Measurements from ENCODE around the gene STK10. TPM values are rescaled to one million over a fixed set of nuclear protein-coding genes. Genes with fewer than 3 reads are reported as not detected.

The STK10 gene
- polyA plus RNA-seq, 1 of the 3 experiments (the other 2 are of a cell fraction): 11.0 TPM

GRCh38 chr5:172117977-172118701, 69.9 kb downstream of the STK10 start (continued):
- TF ChIP-seq USF1 (IDR thresholded peaks at IDR 0.05; ENCODE audit: borderline replicate concordance, low read depth): no peak

GRCh38 chr5:172115541-172115982, 72.5 kb downstream of the STK10 start:
- Histone ChIP-seq H3K4me3 (ENCODE audit: low read depth in 2 of 2, low read length in 1 of 2) (no peak overlapping the region), H3K4me1 (ENCODE audit: control insufficient read depth in 1 of 2, insufficient read depth in 2 of 2, low read depth in 1 of 2, low read length in 1 of 2) (peaks cover 0 to 11% of the 10 kb centered on the region in 2 experiments; a peak in 2 of 4 replicates), H4K20me1 (ENCODE audit: insufficient read depth) (no peaks in the 10 kb centered on the region), H3F3A (replicated peaks; ENCODE audit: insufficient read depth) (peaks cover 22% of the 10 kb centered on the region), H3K4me2 (no peak overlapping the region), H3K27ac (ENCODE audit: low read depth in 2 of 2, low read length in 1 of 2) (0 out of 4 replicates have a peak overlapping the region, but pooled peaks of 1 of the 2 experiments have one; percentile 3), H3K9ac (no peak overlapping the region), H3K9me2 (no peaks in the 10 kb centered on the region), H2AFZ (ENCODE audit: low read depth) (no peak overlapping the region), H3K9me3 (no peaks in the 10 kb centered on the region), H3K36me3 (replicated peaks in 1 of 2; ENCODE audit: control insufficient read depth in 1 of 2, insufficient read depth in 2 of 2, low read length in 1 of 2) (peaks cover 0 to 6% of the 10 kb centered on the region in 2 experiments), H3K79me2 (ENCODE audit: insufficient read depth) (no peaks in the 10 kb centered on the region; the same call in 1 of the 2 replicates), H3K27me3 (ENCODE audit: insufficient read depth) (no peaks in the 10 kb centered on the region)
- ChIA-PET POLR2A (no interaction called here), CTCF (interaction anchor here (0.7 to 1.5 kb wide), 3 partner anchors 10 to 74 kb away, joined by 3 to 6 read pairs (median 3); partner anchors contain the start of gene STK10)
- peak; percentile 64 for DNase-seq
- peak; percentile 42 for TF ChIP-seq CHD2 (IDR thresholded peaks at IDR 0.05; ENCODE audit: low read length, partially characterized antibody)
- no peak for TF ChIP-seq EZH2phosphoT487 (IDR thresholded peaks at IDR 0.05; ENCODE audit: borderline replicate concordance, low read depth)
- TF ChIP-seq MAX (IDR thresholded peaks at IDR 0.05; ENCODE audit: low read depth): no peak
- TF ChIP-seq FOXM1 (IDR thresholded peaks at IDR 0.05; ENCODE audit: low read depth): no peak
- no peak for TF ChIP-seq MXI1 (IDR thresholded peaks at IDR 0.05; ENCODE audit: low read depth, low read length)
- TF ChIP-seq USF1 (IDR thresholded peaks at IDR 0.05; ENCODE audit: borderline replicate concordance, low read depth): no peak
- peak; percentile 57 for TF ChIP-seq GATA2 (CRISPR knock-in tag; IDR thresholded peaks at IDR 0.05)
- TF ChIP-seq FOXJ3 (CRISPR knock-in tag; IDR thresholded peaks at IDR 0.05): no peak
- peak; percentile 76; the same call in 1 of the 2 replicates for TF ChIP-seq RCOR1 (IDR thresholded peaks at IDR 0.05; ENCODE audit: low read length)
- TF ChIP-seq REST (IDR thresholded peaks at IDR 0.05; ENCODE audit: low read depth, low read length): no peak
- TF ChIP-seq FOSL2 (IDR thresholded peaks at IDR 0.05; ENCODE audit: borderline replicate concordance, low read depth): no peak
- TF ChIP-seq TCF12 (IDR thresholded peaks at IDR 0.05): peak; percentile 39; the same call in 1 of the 2 replicates
- peak in 1 of 2 experiments; percentile 34; a peak in 1 of 4 replicates for TF ChIP-seq EP300 (IDR thresholded peaks at IDR 0.05; ENCODE audit: borderline replicate concordance in 1 of 2, low read depth in 1 of 2, low read length in 1 of 2)
- TF ChIP-seq YY1 (IDR thresholded peaks at IDR 0.05; ENCODE audit: low read depth): no peak
- WGBS (ENCODE audit: low lambda C conversion rate): 85% methylated on average over 4 of the region's 4 CpGs
